ENCODE data around the gene C9orf50. TPM values are rescaled to one million over a fixed set of nuclear protein-coding genes. Genes with fewer than 3 reads are reported as not detected.

Gene C9orf50
- total RNA-seq, 1 experiment from 2014 or later: not detected

GRCh38 chr9:129568560-129569501 lies 52.1 kb downstream of the C9orf50 start:
- H3K27me3 ChIP-seq (ENCODE audit: control insufficient read depth, insufficient read depth, low read length): no peaks in the 10 kb centered on the region
- DNase-seq (ENCODE audit: low read depth, low spot score) (no peak), ATAC-seq (peak; percentile 64)
- intact Hi-C loops (cut with micrococcal nuclease; ENCODE audit: unreplicated experiment): no loop called here
- peaks cover 6% of the 10 kb centered on the region for H3K4me1 ChIP-seq (ENCODE audit: control insufficient read depth, insufficient read depth, low read length)
- no peaks in the 10 kb centered on the region for H3K36me3 ChIP-seq (ENCODE audit: control insufficient read depth, insufficient read depth, low read length)
- BruUV-seq (replicated peaks): no TSS peak
- ChIA-PET CTCF (interaction anchor here (0.6 kb wide), 2 partner anchors 169 to 518 kb away, joined by 3 to 5 read pairs; no protein-coding TSS in a partner anchor), POLR2A (no interaction called here)
- 0 out of 2 replicates have a peak, but pooled peaks have one; percentile 11 for TF ChIP-seq TCF7L2 (IDR thresholded peaks at IDR 0.05; ENCODE audit: low read depth, low read length)
- no peak for TF ChIP-seq CTCF (IDR thresholded peaks at IDR 0.05)
- no peak for TF ChIP-seq POLR2AphosphoS5 (IDR thresholded peaks at IDR 0.05; ENCODE audit: low read depth, low read length)
- TF ChIP-seq REST (IDR thresholded peaks at IDR 0.05; ENCODE audit: insufficient read depth in 1 of 2, low read depth in 2 of 2, low read length in 1 of 2): no peak
- no peak for TF ChIP-seq SIN3A (IDR thresholded peaks at IDR 0.05; ENCODE audit: borderline replicate concordance, insufficient read depth, low read depth, low read length)
- H3K4me3 ChIP-seq (ENCODE audit: low read depth in 2 of 2, low read length in 2 of 2): peak overlapping the region; percentile 47 to 65
- H3K27ac ChIP-seq (ENCODE audit: low read length): peak overlapping the region; percentile 48; the same call in 1 of the 2 replicates
- H3K9me3 ChIP-seq (ENCODE audit: control insufficient read depth, insufficient read depth, low read depth, low read length): no peaks in the 10 kb centered on the region
- in situ Hi-C loops (cut with HindIII; ENCODE audit: low pct_unique_long_range_greater_than_20kb, low sequenced_read_pairs): no loop called here

- ChIA-PET CTCF (interaction anchor here (0.6 to 0.7 kb wide), 3 partner anchors 20 to 517 kb away, joined by 5 to 11 read pairs (median 7); no protein-coding TSS in a partner anchor), POLR2A (no interaction called here)
- H3K36me3 ChIP-seq (ENCODE audit: control insufficient read depth, insufficient read depth, low read length): no peaks in the 10 kb centered on the region
- H3K9me3 ChIP-seq (ENCODE audit: control insufficient read depth, insufficient read depth, low read depth, low read length): no peaks in the 10 kb centered on the region
- in situ Hi-C loops (cut with HindIII; ENCODE audit: low pct_unique_long_range_greater_than_20kb, low sequenced_read_pairs) (no loop called here), intact Hi-C loops (cut with micrococcal nuclease; ENCODE audit: unreplicated experiment) (no loop called here)
- H3K4me3 ChIP-seq (ENCODE audit: low read depth in 2 of 2, low read length in 2 of 2): peak overlapping the region; percentile 47 to 65
- peak; percentile 79 for ATAC-seq
- TF ChIP-seq CTCF (IDR thresholded peaks at IDR 0.05) (no peak), REST (IDR thresholded peaks at IDR 0.05; ENCODE audit: insufficient read depth in 1 of 2, low read depth in 2 of 2, low read length in 1 of 2) (no peak), POLR2AphosphoS5 (IDR thresholded peaks at IDR 0.05; ENCODE audit: low read depth, low read length) (no peak), TCF7L2 (IDR thresholded peaks at IDR 0.05; ENCODE audit: low read depth, low read length) (no peak), SIN3A (IDR thresholded peaks at IDR 0.05; ENCODE audit: borderline replicate concordance, insufficient read depth, low read depth, low read length) (no peak)
- H3K27me3 ChIP-seq (ENCODE audit: control insufficient read depth, insufficient read depth, low read length): no peaks in the 10 kb centered on the region
- peak overlapping the region; percentile 48; the same call in 1 of the 2 replicates for H3K27ac ChIP-seq (ENCODE audit: low read length)
- DNase-seq (ENCODE audit: low read depth, low spot score): no peak
- H3K4me1 ChIP-seq (ENCODE audit: control insufficient read depth, insufficient read depth, low read length): peaks cover 6% of the 10 kb centered on the region
- BruUV-seq (replicated peaks): no TSS peak
Observed at GRCh38 chr9:129567842-129568559, 52.9 kb downstream of the C9orf50 start.

All from Panc1 (cell line).